OCI-LY3 (cell line): ENCODE results near the gene LBX2.

Experiments
- EZH2phosphoT487 ChIP-seq: fragments of 200-600 bp; shearing (Covaris generic); IDR thresholded peaks from 2 replicates; pipeline ENCODE4 v1.6.1; 2018; ENCODE audit warnings: antibody characterized with exemption, mixed run types, low read depth
- TF ChIP-seq, protein P1 (sequence below): fragments of 200-600, 300-600 bp; sonication (generic); IDR thresholded peaks from 2 replicates; pipeline ENCODE4 v1.5.1; 2014; ENCODE audit warnings: antibody characterized with exemption, low read length, low read depth

DNA sequence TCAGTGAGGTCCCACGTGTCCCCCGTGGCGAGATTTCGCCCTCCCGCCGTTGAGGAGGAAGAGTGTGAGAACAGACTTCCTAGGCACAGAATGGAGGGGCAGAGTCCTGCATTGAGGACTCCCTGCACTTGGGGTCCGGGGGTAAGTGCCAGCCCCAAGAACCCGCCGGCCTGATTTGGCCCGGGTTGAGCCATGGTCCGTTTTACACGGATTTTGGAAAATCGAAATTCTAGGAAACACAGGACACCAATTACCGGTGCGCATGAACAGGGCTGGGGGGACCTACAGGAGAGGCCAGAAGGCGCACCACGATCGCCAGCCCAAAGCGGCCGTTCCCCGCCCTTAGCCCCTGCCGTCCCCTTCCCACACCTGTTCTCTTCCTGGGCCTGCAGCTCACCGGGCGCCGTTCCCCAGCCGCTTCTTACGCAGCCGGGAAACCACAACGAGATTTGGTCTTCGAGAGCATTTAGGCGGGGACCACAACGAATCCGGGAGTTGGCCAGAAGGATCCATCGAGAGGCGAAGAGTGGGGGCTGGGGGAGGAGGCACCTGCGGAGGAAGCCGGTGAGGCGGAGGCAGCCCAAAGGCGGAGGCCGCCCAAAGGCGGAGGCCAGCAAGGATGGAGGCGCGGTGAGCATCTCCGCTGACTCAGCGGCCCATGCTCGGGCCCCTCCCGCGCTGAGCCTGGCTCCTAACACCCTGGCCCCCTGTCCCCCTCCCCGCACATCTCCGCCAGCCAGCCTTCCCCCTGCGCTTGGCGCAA lies 14.4 kb upstream of the LBX2 start:
- TF ChIP-seq, protein P1, sequence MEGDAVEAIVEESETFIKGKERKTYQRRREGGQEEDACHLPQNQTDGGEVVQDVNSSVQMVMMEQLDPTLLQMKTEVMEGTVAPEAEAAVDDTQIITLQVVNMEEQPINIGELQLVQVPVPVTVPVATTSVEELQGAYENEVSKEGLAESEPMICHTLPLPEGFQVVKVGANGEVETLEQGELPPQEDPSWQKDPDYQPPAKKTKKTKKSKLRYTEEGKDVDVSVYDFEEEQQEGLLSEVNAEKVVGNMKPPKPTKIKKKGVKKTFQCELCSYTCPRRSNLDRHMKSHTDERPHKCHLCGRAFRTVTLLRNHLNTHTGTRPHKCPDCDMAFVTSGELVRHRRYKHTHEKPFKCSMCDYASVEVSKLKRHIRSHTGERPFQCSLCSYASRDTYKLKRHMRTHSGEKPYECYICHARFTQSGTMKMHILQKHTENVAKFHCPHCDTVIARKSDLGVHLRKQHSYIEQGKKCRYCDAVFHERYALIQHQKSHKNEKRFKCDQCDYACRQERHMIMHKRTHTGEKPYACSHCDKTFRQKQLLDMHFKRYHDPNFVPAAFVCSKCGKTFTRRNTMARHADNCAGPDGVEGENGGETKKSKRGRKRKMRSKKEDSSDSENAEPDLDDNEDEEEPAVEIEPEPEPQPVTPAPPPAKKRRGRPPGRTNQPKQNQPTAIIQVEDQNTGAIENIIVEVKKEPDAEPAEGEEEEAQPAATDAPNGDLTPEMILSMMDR: no peak
- TF ChIP-seq EZH2phosphoT487: no peak
